ENCODE measurements around the gene DOK3. TPM values are rescaled to one million over a fixed set of nuclear protein-coding genes. Genes with fewer than 3 reads are reported as not detected.

DOK3 gene
- total RNA-seq, 3 donors from 2014 or later = 1.6 to 7.2 (median 6.6) TPM

DNA sequence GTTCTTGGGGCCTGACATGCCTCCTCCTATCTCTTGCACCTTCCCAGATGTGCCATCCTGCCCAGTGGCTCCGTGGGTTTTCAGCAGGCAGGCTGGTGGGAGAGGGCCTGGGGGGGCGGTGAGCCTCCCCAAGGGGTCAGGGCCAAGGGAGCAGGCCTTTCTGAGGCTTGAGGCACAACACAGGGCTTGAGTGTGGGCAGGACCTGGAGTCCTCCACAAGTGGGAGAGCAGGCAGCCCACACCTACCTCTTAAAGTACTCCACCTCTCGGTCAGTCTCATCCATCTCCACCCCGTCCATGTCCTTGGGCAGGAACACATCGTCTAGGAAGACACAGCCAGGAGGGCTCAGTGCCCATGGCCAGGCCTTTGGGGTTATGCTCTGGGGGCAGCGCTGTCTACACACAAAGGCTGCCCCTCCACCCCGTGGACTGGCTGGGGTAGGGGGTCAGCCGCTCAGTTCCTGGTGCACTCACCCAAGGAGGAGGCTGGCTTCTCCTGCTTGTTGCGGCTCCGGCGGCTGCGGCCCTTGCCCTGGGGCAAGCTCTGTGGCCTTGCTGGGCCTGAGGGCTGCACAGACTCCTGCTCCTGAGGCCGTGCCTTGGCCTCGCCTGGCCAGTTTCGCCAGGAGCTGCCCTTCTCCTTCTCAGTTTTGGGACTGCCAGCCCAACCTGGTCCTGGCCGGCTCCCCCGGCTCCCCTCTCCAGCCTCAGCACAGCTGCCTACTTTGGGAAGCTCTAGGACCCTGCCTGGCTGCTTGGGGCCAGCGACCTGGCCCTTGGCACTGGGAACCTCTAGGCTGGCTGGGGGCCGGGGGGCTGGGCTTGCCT is 14.3 kb upstream of the DOK3 start:
- TF ChIP-seq, protein P1, sequence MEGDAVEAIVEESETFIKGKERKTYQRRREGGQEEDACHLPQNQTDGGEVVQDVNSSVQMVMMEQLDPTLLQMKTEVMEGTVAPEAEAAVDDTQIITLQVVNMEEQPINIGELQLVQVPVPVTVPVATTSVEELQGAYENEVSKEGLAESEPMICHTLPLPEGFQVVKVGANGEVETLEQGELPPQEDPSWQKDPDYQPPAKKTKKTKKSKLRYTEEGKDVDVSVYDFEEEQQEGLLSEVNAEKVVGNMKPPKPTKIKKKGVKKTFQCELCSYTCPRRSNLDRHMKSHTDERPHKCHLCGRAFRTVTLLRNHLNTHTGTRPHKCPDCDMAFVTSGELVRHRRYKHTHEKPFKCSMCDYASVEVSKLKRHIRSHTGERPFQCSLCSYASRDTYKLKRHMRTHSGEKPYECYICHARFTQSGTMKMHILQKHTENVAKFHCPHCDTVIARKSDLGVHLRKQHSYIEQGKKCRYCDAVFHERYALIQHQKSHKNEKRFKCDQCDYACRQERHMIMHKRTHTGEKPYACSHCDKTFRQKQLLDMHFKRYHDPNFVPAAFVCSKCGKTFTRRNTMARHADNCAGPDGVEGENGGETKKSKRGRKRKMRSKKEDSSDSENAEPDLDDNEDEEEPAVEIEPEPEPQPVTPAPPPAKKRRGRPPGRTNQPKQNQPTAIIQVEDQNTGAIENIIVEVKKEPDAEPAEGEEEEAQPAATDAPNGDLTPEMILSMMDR (IDR thresholded peaks at IDR 0.05) = no peak
- TF ChIP-seq POLR2A (IDR thresholded peaks at IDR 0.05) (no peak), POLR2AphosphoS5 (IDR thresholded peaks at IDR 0.05) (no peak)
- Histone ChIP-seq H3K9me3 (no peaks in the 10 kb centered on the region), H3K27ac (peak overlapping the region in 1 of 2 donors; percentile 12), H3K4me1 (no peaks in the 10 kb centered on the region), H3K4me3 (no peak overlapping the region), H3K27me3 (no peaks in the 10 kb centered on the region), H3K36me3 (no peaks in the 10 kb centered on the region)
- intact Hi-C loops (cut with DNase I; ENCODE audit: low total_unique reads) = no loop called here
- DNase-seq (ENCODE audit: low spot score in 2 of 2) = no peak

DNA sequence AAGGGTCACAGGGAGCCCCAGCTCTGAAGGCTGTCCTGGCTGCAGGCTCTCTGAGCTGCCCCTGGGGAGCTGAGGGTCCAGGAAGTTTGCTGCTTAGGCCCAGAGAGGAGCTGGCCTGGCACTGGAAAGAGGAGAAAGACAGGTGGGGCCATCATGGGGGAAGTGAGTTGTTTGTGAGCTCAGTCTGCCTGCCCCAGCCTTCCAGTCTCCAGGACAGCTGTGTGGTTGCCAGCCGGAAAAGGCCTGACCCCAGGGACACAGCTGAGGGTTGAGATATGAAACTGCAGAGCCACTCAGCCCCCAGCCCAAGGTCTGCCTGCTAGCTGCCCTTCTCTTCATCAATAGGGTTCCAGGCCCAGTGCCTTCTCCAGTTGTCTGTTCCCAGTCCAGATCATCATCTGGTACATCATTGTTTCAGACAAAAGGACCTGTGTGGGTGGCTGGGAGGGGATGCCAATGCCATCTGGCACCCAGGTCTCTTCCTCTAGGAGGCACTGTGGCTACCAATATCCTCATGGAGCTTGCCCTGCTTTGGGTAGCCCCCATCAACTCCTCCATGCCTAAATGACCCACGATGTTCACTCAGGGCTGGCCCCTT is 11.4 kb upstream of the DOK3 start:
- H3K36me3 ChIP-seq = no peaks in the 10 kb centered on the region
- TF ChIP-seq POLR2AphosphoS5 (IDR thresholded peaks at IDR 0.05) (no peak), POLR2A (IDR thresholded peaks at IDR 0.05) (no peak)
- TF ChIP-seq, protein P1 (IDR thresholded peaks at IDR 0.05) = no peak
- H3K9me3 ChIP-seq = no peaks in the 10 kb centered on the region
- H3K27ac ChIP-seq = no peak overlapping the region
- no peak overlapping the region for H3K4me3 ChIP-seq
- H3K4me1 ChIP-seq = peaks cover 2% of the 10 kb centered on the region in 2 donors
- intact Hi-C loops (cut with DNase I; ENCODE audit: low total_unique reads) = no loop called here
- no peak for DNase-seq (ENCODE audit: low spot score in 2 of 2)
- no peaks in the 10 kb centered on the region for H3K27me3 ChIP-seq

DNA sequence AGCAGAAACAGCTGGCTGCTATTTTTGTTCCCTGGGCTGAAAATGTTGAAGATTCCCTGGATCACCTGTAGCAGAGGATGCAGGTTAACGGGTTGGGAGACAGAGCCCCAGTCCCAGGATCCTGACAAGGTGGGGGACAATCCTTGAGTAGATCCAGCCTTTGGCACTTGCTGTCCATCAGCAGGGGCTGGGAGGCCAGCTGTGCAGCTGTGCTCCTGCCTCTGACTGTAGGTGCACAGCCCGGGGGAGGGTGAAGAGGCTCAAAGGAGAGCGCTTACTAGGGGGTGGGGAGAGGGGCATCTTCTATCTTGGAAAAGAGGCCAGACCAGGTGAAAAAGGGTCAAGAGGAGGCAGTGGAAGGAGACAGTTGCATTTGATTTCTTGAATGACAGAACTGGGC is 10.6 kb upstream of the DOK3 start:
- Histone ChIP-seq H3K4me3 (no peak overlapping the region), H3K27ac (no peak overlapping the region), H3K27me3 (no peaks in the 10 kb centered on the region), H3K4me1 (peaks cover 8% of the 10 kb centered on the region in 2 donors), H3K36me3 (no peaks in the 10 kb centered on the region), H3K9me3 (no peaks in the 10 kb centered on the region)
- TF ChIP-seq POLR2A (IDR thresholded peaks at IDR 0.05) (no peak), POLR2AphosphoS5 (IDR thresholded peaks at IDR 0.05) (no peak)
- TF ChIP-seq, protein P1 (IDR thresholded peaks at IDR 0.05) = no peak
- intact Hi-C loops (cut with DNase I; ENCODE audit: low total_unique reads) = no loop called here
- DNase-seq (ENCODE audit: low spot score in 2 of 2) = no peak

DNA sequence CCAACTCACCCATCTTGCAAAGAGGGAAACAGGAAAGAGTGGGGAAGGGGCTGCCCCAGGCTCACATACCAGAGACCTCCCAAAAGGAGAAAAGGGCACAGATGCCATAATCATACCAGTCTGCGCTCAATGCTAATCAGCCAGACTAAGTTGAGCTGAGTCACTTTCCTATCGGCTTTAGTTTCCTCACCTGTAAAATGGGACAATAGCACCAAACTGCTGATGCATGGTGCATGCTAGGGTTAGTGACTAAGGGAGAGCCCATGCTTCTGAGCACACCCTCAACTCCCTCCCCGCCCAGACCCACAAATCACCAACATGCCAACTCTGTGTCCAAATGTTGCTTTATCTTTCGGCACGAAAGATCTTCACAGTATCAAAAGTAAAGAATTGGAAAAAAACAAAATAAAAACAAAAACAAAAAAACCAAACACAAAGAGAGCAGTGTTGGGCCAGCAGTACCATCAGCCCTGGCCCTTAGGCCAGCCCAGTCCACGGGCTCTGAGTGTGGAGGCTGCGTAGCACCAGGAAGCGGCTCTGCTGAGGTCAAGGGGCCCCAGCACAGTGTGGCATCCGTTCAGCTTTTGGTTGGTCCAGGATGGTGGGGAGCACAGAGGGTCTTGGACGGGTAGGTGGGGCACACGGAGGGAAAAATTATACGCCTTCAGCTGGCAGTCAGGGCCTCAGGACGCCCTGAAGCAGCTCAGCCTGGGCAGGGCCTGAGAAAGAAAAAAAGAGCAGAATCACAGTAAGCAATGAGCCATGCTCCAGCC is 10.0 kb upstream of the DOK3 start:
- DNase-seq (ENCODE audit: low spot score in 2 of 2) = no peak
- Histone ChIP-seq H3K27me3 (no peaks in the 10 kb centered on the region), H3K9me3 (no peaks in the 10 kb centered on the region), H3K36me3 (no peaks in the 10 kb centered on the region), H3K4me1 (peaks cover 8% of the 10 kb centered on the region in 2 donors), H3K27ac (no peak overlapping the region), H3K4me3 (no peak overlapping the region)
- intact Hi-C loops (cut with DNase I; ENCODE audit: low total_unique reads) = no loop called here
- TF ChIP-seq POLR2A (IDR thresholded peaks at IDR 0.05) (no peak), POLR2AphosphoS5 (IDR thresholded peaks at IDR 0.05) (no peak)
- TF ChIP-seq, protein P1 (IDR thresholded peaks at IDR 0.05) = no peak
